AG04450 (cell line): ENCODE data around the gene RRM2. TPM values are rescaled to one million over a fixed set of nuclear protein-coding genes. Genes with fewer than 3 reads are reported as not detected.

ENCODE experiments used
- CTCF ChIA-PET: fragments of 300-600, 350-600 bp; formaldehyde crosslinking; extraction: SDS; loops from one replicate; lab custom pipeline; 2022; ENCODE audit warnings: antibody characterized with exemption, inconsistent platforms; lab: Charles Lee
- POLR2A ChIA-PET: fragments of 350-600 bp; formaldehyde crosslinking; extraction: SDS; loops from one replicate; lab custom pipeline; 2021; ENCODE audit warnings: antibody characterized with exemption, inconsistent platforms; lab: Yijun Ruan, JAX
- DNase-seq: peaks from one replicate; pipeline ENCODE4 v3.0.0-alpha.2; 2011; ENCODE audit warnings: low read depth, low spot score
- H3K27ac ChIP-seq: one replicate; pipeline ENCODE4 v1.5.1; 2012; ENCODE audit warnings: low read depth, low read length, control low read depth
- H3K27me3 ChIP-seq: one replicate; pipeline ENCODE4 v1.6.0; 2012; ENCODE audit warnings: low read length; ENCODE audit not compliant: control insufficient read depth, insufficient read depth
- H3K4me3 ChIP-seq: 2 replicates; pipeline ENCODE4 v1.5.1; 2011; ENCODE audit warnings: mild to moderate bottlenecking, low read depth, low read length, control low read depth
- H3K9me3 ChIP-seq: 2 replicates; pipeline ENCODE4 v1.5.1; 2012; ENCODE audit warnings: low read length; ENCODE audit not compliant: control insufficient read depth, insufficient read depth
- polyA plus RNA-seq: library from polyadenylated mRNA; depleted of rRNA; stranded (reverse); fragments of >200 nt; gene quantifications from 2 replicates; pipeline ENCODE4 v1.2.3, GENCODE V29; 2011
- TF ChIP-seq, protein P1 (sequence below): IDR thresholded peaks from 2 replicates; pipeline ENCODE4 v1.5.1; 2011; ENCODE audit warnings: low read depth, low read length, control low read depth, inconsistent platforms

The RRM2 gene
- polyA plus RNA-seq, 1 experiment: 21.7 TPM

DNA sequence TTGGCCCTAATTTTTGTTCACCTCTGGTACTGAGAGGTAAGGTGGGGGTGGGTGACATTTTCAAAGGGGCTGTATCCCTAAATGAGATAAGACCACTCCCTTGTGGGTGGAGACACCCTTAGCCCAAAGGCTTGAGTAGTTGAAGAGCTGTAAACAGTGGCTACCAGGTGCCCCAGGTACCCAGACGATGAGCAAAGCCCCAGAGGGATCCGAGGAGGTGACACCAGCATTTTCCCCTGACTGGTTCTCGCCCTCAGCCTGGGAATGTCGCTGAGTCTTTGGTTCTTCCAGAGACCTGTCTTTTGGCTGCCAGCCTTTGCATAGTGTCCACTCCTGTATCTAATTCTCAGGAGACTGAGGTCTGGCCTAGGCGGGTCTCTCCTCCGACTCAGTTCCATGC lies 36.5 kb downstream of the RRM2 start:
- DNase-seq: no peak
- H3K27me3 ChIP-seq: no peaks in the 10 kb centered on the region
- no peak overlapping the region for H3K27ac ChIP-seq
- TF ChIP-seq, protein P1, sequence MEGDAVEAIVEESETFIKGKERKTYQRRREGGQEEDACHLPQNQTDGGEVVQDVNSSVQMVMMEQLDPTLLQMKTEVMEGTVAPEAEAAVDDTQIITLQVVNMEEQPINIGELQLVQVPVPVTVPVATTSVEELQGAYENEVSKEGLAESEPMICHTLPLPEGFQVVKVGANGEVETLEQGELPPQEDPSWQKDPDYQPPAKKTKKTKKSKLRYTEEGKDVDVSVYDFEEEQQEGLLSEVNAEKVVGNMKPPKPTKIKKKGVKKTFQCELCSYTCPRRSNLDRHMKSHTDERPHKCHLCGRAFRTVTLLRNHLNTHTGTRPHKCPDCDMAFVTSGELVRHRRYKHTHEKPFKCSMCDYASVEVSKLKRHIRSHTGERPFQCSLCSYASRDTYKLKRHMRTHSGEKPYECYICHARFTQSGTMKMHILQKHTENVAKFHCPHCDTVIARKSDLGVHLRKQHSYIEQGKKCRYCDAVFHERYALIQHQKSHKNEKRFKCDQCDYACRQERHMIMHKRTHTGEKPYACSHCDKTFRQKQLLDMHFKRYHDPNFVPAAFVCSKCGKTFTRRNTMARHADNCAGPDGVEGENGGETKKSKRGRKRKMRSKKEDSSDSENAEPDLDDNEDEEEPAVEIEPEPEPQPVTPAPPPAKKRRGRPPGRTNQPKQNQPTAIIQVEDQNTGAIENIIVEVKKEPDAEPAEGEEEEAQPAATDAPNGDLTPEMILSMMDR: no peak
- CTCF ChIA-PET: no interaction called here
- no peak overlapping the region for H3K4me3 ChIP-seq
- no peaks in the 10 kb centered on the region; the same call in 1 of the 2 replicates for H3K9me3 ChIP-seq
- POLR2A ChIA-PET: no interaction called here

DNA sequence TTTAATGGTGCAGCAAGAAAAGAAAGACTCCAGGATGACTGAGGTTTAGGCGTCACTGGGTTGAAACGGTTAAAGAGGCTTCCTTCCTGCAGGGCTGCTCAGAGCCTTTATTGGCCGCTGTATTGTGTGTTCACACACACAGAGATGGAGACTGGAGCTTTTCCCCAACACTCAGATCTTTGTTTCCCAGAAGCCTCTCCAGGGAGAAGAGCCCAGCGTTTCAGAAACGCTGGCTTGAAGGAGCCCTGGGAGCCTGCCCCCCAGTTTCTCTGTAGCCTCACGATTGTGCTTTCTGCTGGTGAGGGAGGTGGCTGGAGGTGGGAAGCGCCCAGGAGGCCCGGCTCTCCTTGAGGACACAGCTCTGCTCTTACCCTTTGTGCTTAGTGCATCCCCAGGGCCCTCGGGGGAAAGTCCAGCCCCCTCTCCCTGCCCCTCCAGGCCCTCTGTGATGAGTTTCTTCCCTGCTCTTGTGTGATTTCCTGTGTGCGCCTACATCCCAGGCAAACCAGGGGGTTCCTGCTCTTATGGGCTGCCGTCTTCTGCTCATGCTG lies 37.1 kb downstream of the RRM2 start:
- Histone ChIP-seq H3K4me3 (no peak overlapping the region), H3K27me3 (no peaks in the 10 kb centered on the region), H3K9me3 (no peaks in the 10 kb centered on the region; the same call in 1 of the 2 replicates), H3K27ac (no peak overlapping the region)
- ChIA-PET CTCF (interaction anchor here (1.0 to 1.2 kb wide), 2 partner anchors 175 to 249 kb away, joined by 3 read pairs; no protein-coding TSS in a partner anchor), POLR2A (no interaction called here)
- DNase-seq: no peak
- TF ChIP-seq, protein P1: no peak

DNA sequence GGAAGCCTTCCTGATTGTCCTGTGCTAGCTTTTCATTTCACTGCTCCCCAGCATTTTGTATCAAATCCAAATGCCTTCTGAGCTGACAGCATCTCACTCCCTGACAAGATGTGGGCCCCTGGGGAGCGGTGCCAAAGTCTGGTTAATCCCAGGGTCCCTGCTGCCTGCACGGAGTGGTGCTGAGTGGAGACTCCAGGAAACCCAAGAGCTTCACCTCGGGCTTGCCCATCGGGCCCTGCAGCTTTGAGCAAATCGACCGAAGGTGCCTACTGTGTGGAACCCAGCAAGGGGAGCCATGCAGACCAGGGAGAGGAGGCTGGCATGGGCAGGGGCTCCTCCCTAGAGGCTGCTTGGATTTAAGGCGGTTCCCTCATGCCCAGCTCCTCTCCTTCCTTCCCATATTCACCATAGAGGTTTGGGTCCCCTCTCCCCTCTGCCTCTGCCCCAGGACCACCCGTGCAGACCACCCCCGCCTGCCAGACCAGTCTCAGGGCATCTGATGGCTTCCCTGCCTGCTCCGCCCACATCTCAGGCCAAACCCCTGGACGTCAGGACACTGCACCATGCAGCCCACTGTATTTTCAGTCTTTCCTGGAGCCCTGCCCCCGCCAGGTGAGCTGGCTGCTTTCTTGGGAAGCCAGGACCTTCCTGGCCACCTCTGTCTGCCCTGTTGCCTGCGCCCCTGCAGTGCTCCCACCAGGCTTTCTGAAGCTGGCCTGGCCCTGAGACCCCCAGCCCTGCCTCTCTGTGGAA lies 37.8 kb downstream of the RRM2 start:
- H3K9me3 ChIP-seq: no peaks in the 10 kb centered on the region; the same call in 1 of the 2 replicates
- H3K27ac ChIP-seq: no peak overlapping the region
- H3K4me3 ChIP-seq: no peak overlapping the region
- DNase-seq: no peak
- H3K27me3 ChIP-seq: no peaks in the 10 kb centered on the region
- ChIA-PET POLR2A (interaction anchor here (1.1 kb wide), 1 partner anchor 61 kb away, joined by 3 read pairs; no protein-coding TSS in a partner anchor), CTCF (interaction anchor here (1.0 to 1.2 kb wide), 2 partner anchors 176 to 248 kb away, joined by 3 read pairs; no protein-coding TSS in a partner anchor)
- TF ChIP-seq, protein P1: no peak

DNA sequence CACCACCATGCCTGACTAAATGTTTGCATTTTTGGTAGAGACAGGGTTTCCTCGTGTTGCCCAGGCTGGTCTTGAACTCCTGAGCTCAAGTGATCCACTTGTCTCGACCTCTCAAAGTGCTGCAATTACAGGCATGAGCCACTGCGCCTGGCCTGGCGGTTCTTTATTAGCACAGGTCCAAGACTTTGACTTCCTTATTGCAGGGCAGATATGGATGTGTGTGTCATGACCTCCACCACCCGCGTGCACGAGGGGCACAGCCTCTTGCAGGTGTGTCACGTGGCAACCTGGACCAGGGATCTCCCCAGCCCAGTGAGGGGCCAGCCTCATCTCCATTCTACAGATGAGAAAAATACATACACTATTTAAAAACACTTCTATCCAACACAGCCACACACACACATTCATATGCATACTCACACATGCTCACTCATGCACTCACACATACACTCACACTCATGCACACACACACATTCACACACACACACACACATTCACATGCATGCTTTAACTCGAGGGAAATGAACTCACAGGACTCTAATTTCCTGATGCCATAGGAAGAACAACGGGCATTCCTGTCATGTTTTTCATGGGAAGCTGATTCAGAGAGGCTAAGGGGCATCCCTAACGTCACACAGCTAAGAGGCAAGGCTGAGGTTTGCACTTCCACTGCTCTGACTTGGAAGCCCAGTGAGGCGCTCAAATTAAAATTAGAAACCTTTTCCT lies 38.8 kb downstream of the RRM2 start:
- Histone ChIP-seq H3K27ac (no peak overlapping the region), H3K27me3 (no peaks in the 10 kb centered on the region), H3K9me3 (no peaks in the 10 kb centered on the region; the same call in 1 of the 2 replicates), H3K4me3 (no peak overlapping the region)
- POLR2A ChIA-PET: interaction anchor here (0.7 to 1.1 kb wide), 2 partner anchors 21 to 60 kb away, joined by 3 read pairs; no protein-coding TSS in a partner anchor
- TF ChIP-seq, protein P1: no peak
- CTCF ChIA-PET: interaction anchor here (1.1 kb wide), 1 partner anchor 274 kb away, joined by 3 read pairs; no protein-coding TSS in a partner anchor
- no peak for DNase-seq
